ENCODE results near the gene CYP2C19.

- no peak for TF ChIP-seq CTCF (IDR thresholded peaks at IDR 0.05)
- TF ChIP-seq POLR2A (IDR thresholded peaks at IDR 0.05): no peak
These were observed 126.6 kb downstream of the CYP2C19 start for GRCh38 chr10:94889123-94889522.

Measured in lower leg skin (tissue), 3 donors.